ENCODE data around the gene EVC.

EVC gene

GRCh38 chr4:5839751-5840674 is 129.0 kb downstream of the EVC start:
- peak overlapping the region; percentile 29 for H3K4me3 ChIP-seq (ENCODE audit: low read length)
- TF ChIP-seq CTCF (conservative IDR thresholded peaks at IDR 0.05; ENCODE audit: low read length) = no peak
- DNase-seq (ENCODE audit: low read depth) = peak; percentile 53

GRCh38 chr4:5842456-5842855 is 131.5 kb downstream of the EVC start:
- H3K4me3 ChIP-seq (ENCODE audit: low read length) = no peak overlapping the region
- DNase-seq (ENCODE audit: low read depth) = no peak
- TF ChIP-seq CTCF (conservative IDR thresholded peaks at IDR 0.05; ENCODE audit: low read length) = no peak

GRCh38 chr4:5843573-5844530 is 132.9 kb downstream of the EVC start:
- TF ChIP-seq CTCF (conservative IDR thresholded peaks at IDR 0.05; ENCODE audit: low read length) = no peak
- DNase-seq (ENCODE audit: low read depth) = no peak
- no peak overlapping the region for H3K4me3 ChIP-seq (ENCODE audit: low read length)

GRCh38 chr4:5845035-5845905 is 134.3 kb downstream of the EVC start:
- TF ChIP-seq CTCF (conservative IDR thresholded peaks at IDR 0.05; ENCODE audit: low read length) = no peak
- no peak for DNase-seq (ENCODE audit: low read depth)
- no peak overlapping the region for H3K4me3 ChIP-seq (ENCODE audit: low read length)

- TF ChIP-seq CTCF (conservative IDR thresholded peaks at IDR 0.05; ENCODE audit: low read length) = no peak
- H3K4me3 ChIP-seq (ENCODE audit: low read length) = no peak overlapping the region
- no peak for DNase-seq (ENCODE audit: low read depth)
Measured at GRCh38 chr4:5851637-5852301, 140.8 kb downstream of the EVC start.
